GM18499 (cell line): ENCODE measurements around the gene CSNK2A1.

ENCODE experiments used
- ATAC-seq: cut with Tn5 transposase; IDR thresholded peaks from one replicate; pipeline ENCODE4 v1.9.1; 2021; ENCODE audit warnings: moderate number of reproducible peaks; ENCODE audit not compliant: insufficient read depth, unreplicated experiment

Gene CSNK2A1

GRCh38 chr20:568097-568652 lies 24.6 kb upstream of the CSNK2A1 start:
- ATAC-seq = no peak

DNA sequence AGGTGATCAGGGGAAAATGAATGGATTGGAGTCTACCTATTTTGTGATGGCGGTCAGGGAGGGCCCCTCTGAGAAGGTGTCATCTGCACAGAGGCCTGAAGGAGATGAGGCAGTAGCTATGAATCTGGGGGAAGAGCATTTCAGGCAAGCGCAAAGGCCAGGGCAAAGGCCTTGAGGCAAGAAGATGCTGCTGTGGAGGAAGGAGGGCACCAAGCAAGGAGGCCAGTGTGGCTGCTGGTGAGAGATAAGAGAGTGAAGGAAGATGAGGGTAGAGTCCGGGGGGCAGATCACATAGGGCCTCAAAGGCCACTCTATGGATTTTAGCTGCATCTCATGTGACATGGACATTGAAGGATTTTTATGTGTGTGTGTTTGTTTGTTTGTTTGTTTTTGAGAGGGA lies 20.6 kb upstream of the CSNK2A1 start:
- ATAC-seq = no peak

GRCh38 chr20:563187-563586 lies 19.6 kb upstream of the CSNK2A1 start:
- ATAC-seq = no peak

DNA sequence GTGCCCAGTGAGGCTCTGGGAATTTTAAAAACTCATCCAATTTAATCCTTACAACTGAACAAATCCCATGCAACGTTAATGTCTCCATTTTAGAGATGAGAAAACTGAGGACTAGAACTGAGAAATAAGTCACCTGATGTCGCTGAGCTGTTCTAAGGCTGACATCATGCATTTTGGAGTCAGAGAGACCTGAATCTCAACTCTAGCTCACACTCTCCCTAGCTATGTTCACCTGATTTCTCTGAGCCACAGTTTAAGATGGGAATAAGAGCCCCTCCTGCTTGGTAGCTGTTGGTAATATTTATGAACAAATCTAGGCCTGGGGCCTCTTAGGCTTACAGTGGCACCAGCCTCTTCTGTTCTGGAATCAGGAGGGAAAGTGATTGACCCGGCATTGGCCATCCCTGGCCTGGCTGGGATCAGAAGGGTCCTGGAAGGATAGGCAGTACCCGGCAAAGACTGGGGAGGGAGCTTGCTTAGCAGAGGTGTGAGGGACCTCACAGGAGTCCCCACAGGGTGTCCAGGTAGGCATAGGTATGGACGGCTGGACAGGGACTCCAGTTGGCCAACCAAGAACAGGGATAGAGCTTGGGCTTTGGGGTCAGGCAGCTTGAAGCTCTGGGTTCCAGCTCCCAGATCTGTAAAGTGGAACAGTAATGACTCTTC lies 18.8 kb upstream of the CSNK2A1 start:
- no peak for ATAC-seq

DNA sequence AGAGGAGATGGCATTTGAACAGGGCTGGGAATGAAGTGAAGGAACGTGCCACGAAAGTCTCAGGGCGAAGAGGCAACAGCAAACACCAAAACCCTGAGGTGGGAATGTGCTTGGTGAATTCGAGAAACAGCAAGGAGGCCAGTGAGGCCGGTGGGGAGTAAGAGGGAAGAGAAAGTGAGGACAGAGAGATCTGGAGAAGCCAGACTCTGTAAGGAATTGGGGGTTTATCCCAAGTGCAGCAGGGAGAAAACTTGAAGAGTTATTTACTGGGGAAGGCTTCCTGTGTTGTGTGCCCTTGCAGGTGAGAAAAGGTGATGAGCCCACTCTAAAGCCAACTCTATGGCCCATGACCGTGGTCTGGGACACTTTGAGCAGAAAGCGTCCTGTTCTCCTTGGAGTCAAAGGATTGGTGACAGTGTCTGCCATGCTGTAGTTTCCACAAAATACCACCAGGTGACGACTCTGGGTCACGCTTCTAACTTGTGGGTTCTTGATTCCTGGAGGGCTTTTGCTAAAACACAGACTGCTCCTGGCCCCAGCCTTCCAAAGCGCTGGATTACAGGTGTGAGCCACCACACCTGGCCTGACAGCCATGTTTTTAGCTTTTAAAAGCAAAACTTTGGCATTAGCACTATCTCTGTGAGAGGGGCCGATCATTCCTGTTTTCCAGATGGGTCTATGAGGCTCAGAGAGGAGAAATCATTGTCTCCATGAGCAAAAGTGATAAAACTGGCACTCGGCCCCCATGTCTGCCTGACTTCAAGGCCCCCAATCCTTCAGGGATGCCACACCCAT lies 18.0 kb upstream of the CSNK2A1 start:
- ATAC-seq = no peak

- no peak for ATAC-seq
These were observed 17.1 kb upstream of the CSNK2A1 start for GRCh38 chr20:560680-561079.

GRCh38 chr20:558117-558516 lies 14.5 kb upstream of the CSNK2A1 start:
- ATAC-seq = no peak

GRCh38 chr20:556984-557383 lies 13.4 kb upstream of the CSNK2A1 start:
- ATAC-seq = no peak

DNA sequence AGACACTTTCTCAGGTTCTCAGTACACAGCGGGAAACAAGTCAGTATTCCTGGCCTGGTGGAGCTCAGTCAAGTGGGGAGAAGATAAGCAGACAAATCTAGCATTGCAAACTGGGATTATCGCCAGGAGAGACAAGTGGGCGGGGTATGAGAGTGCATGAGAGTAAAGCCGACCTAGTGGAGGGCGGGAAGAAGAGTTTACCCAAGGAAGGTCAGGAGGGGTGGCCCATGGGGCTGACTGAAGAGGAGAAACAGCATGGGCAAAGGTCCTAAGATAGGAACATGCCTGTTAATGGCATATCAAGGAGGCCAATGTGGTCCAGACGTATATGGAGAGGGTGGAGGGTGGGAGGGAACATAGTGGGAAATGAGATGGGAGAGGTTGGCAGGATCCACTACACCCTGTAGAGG lies 12.4 kb upstream of the CSNK2A1 start:
- no peak for ATAC-seq

DNA sequence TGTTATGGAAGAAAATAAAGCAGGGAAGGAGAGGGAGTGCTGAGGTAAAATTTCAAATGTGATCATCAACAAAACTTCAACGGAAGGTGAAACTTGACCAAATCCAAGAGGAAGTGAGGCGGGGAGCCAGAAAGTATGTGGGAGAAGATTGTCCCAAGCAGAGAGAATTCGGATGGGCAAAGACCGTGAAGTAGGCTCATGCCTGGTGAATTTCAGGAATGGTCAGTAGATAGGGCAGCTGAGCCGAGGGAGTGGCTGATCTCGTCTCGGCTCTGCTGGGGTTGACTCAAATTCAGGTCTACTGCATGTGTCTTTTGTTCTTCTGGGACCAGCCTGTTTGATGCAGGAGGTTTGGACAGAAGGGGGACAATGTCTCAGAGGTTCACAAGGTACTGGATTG lies 7.0 kb upstream of the CSNK2A1 start:
- ATAC-seq = no peak

GRCh38 chr20:549722-550496 lies 6.3 kb upstream of the CSNK2A1 start:
- no peak for ATAC-seq

- no peak for ATAC-seq
These were observed 5.3 kb upstream of the CSNK2A1 start for GRCh38 chr20:548906-549305.

DNA sequence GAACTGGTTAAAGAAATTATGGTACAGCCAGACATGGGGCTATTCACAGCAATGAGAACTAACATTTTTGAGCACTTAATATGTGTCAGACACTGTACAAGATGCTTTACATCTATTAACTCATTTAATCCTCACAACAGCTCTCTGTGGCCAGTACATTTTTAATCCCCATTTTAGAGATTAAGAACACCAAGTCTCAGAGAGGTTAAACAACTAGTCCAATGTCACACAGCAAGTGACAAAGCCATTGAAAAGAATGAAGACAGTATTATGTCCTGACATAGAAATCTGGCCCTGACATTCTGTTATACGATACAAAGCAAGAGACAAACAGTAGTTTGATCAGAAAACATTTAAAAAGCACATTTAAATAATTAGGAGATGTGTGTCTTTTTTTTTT lies 3.8 kb upstream of the CSNK2A1 start:
- no peak for ATAC-seq

DNA sequence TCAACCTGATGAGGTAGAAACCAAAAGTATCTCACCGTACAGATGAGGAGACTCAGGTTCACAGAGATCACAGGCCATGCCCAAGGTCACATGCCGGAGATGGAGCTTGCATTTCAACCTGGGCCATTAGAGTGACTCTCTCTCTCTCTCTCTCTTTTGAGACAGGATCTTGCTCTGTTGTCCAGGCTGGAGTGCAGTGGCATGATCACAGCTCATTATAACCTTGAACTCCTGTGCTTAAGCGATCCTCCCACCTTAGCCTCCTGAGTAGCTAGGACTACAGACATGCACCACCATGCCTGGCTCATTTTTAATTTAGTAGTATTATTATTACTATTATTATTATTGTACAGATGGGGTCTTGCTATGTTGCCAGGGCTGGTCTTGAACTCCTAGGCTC lies 2.8 kb upstream of the CSNK2A1 start:
- no peak for ATAC-seq

GRCh38 chr20:544153-544725 lies 649 bp upstream of the CSNK2A1 start:
- ATAC-seq = no peak

GRCh38 chr20:542777-543368 lies 717 bp downstream of the CSNK2A1 start:
- no peak for ATAC-seq

DNA sequence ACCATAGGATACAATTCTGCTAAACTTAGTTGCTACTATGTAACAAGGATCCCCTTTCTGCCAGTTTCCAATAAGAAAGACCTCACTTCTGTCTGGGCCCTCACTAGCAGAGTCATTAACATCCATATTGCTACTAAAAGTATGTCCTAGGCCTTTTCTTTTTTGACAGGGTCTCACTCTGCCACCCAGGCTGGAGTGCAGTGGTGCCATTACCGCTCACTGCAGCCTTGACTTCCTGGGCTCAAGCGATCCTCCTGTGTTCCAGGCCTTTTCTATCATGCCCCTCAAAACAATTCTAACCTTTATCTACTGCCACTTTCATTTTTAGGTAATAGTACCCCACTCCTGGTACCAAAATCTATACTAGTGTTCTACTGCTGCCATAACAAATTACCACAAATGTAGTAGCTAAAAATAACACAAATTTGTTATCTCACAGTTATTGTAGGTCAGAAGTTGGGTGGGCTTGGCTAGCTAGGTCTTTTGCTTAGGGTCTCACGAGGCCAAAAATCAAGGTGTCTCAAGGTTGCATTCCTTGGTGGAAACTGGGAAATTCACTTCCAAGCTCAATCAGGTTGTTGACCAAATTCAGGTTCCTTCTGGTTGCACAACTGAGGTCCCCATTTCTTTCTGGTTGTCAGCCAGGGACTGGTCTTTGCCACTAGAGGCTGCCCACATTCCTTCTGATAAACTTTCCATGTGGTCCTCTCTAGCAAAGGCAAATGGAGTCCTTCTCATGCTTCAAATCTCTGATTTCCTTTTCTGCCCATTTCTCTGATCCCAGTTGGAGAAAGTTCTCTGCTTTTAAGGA lies 3.0 kb downstream of the CSNK2A1 start:
- ATAC-seq = no peak

- ATAC-seq = no peak
These were observed 3.7 kb downstream of the CSNK2A1 start for GRCh38 chr20:539848-540247.

GRCh38 chr20:539191-539590 lies 4.4 kb downstream of the CSNK2A1 start:
- no peak for ATAC-seq
